NCI-H345 (cell line): Measurements from ENCODE around the gene HLX.
A peak's percentile ranks its signal among the peaks of the same experiment; 100 is the strongest.

ENCODE experiments used
- DNase-seq: peaks from one replicate; lab custom pipeline; 2025; lab: John Stamatoyannopoulos, UW

HLX gene

GRCh38 chr1:220925707-220926106 lies 46.5 kb downstream of the HLX start:
- DNase-seq: no peak

GRCh38 chr1:220926146-220926545 lies 46.9 kb downstream of the HLX start:
- no peak for DNase-seq

GRCh38 chr1:220927442-220927841 lies 48.2 kb downstream of the HLX start:
- DNase-seq: peak; percentile 20

- no peak for DNase-seq
Observed at GRCh38 chr1:220928320-220928719, 49.1 kb downstream of the HLX start.

GRCh38 chr1:220928725-220929300 lies 49.6 kb downstream of the HLX start:
- no peak for DNase-seq

GRCh38 chr1:220929304-220929703 lies 50.1 kb downstream of the HLX start:
- DNase-seq: no peak
